Type B pancreatic cell (in vitro differentiated cells): Measurements from ENCODE around the gene GATD1. TPM values are rescaled to one million over a fixed set of nuclear protein-coding genes. Genes with fewer than 3 reads are reported as not detected.
A peak's percentile ranks its signal among the peaks of the same experiment; 100 is the strongest.

Experiments used
- DNase-seq: peaks from one replicate; pipeline ENCODE4 v3.0.0; 2021; ENCODE audit warnings: mixed read lengths; ENCODE audit not compliant: unreplicated experiment; ENCODE audit errors: extremely low spot score
- H3K27ac Mint-ChIP-seq: 2 replicates; pipeline ENCODE4 v1.8.0; 2021; ENCODE audit warnings: mild to moderate bottlenecking, mixed read lengths
- H3K27me3 Mint-ChIP-seq: 2 replicates; pipeline ENCODE4 v1.8.0; 2021; ENCODE audit warnings: mixed read lengths
- H3K36me3 Mint-ChIP-seq: 2 replicates; pipeline ENCODE4 v1.8.0; 2021; ENCODE audit warnings: mixed read lengths
- H3K4me1 Mint-ChIP-seq: one replicate; pipeline ENCODE4 v1.8.0; 2021; ENCODE audit warnings: mixed read lengths; ENCODE audit not compliant: unreplicated experiment
- H3K4me3 Mint-ChIP-seq: 2 replicates; pipeline ENCODE4 v1.8.0; 2021; ENCODE audit warnings: mild to moderate bottlenecking, mixed read lengths
- H3K9me3 Mint-ChIP-seq: 2 replicates; pipeline ENCODE4 v1.8.0; 2021; ENCODE audit warnings: mixed read lengths
- CTCF ChIP-seq: fragments of 200-600 bp; sonication (generic); conservative IDR thresholded peaks from 2 replicates; pipeline ENCODE4 v1.5.0; 2021; ENCODE audit warnings: antibody characterized with exemption, mild to moderate bottlenecking
- total RNA-seq: library from RNA; stranded (reverse); gene quantifications from 2 replicates; pipeline ENCODE4 v1.2.1, GENCODE V29; 2021; ENCODE audit warnings: low replicate concordance

The GATD1 gene
- total RNA-seq, 1 donor from 2014 or later = 80.1 TPM

GRCh38 chr11:798093-798713 lies 20.9 kb upstream of the GATD1 start, which contains the start of gene SLC25A22:
Gene SLC25A22 (minus strand): TSS chr11:798281. CDS start chr11:795006, 3,275 bp downstream.
- H3K27ac Mint-ChIP-seq = peak within 1 kb of the TSS; percentile 84
- peak; percentile 93 for DNase-seq
- H3K36me3 Mint-ChIP-seq = no peaks in the 10 kb centered on the region
- H3K4me3 Mint-ChIP-seq = peak within 1 kb of the TSS; percentile 91
- peaks cover 8% of the 10 kb centered on the region for H3K4me1 Mint-ChIP-seq
- peak; percentile 86 for TF ChIP-seq CTCF
- no peaks in the 10 kb centered on the region for H3K9me3 Mint-ChIP-seq
- H3K27me3 Mint-ChIP-seq = no peaks in the 10 kb centered on the region

GRCh38 chr11:797296-798092 lies 20.2 kb upstream of the GATD1 start:
- Mint-ChIP-seq H3K27me3 (no peaks in the 10 kb centered on the region), H3K4me3 (peak overlapping the region; percentile 91), H3K36me3 (no peaks in the 10 kb centered on the region), H3K9me3 (no peaks in the 10 kb centered on the region), H3K4me1 (peaks cover 8% of the 10 kb centered on the region), H3K27ac (peak overlapping the region; percentile 84)
- DNase-seq = no peak
- no peak for TF ChIP-seq CTCF

- DNase-seq = no peak
- Mint-ChIP-seq H3K27ac (peak overlapping the region; percentile 84), H3K4me1 (peaks cover 8% of the 10 kb centered on the region), H3K27me3 (no peaks in the 10 kb centered on the region), H3K4me3 (peak overlapping the region; percentile 91), H3K9me3 (no peaks in the 10 kb centered on the region), H3K36me3 (no peaks in the 10 kb centered on the region)
- no peak for TF ChIP-seq CTCF
Observed at GRCh38 chr11:796565-797295, 19.4 kb upstream of the GATD1 start.

- H3K36me3 Mint-ChIP-seq = no peaks in the 10 kb centered on the region
- no peak for TF ChIP-seq CTCF
- no peaks in the 10 kb centered on the region for H3K27me3 Mint-ChIP-seq
- peaks cover 8% of the 10 kb centered on the region for H3K4me1 Mint-ChIP-seq
- no peaks in the 10 kb centered on the region for H3K9me3 Mint-ChIP-seq
- peak overlapping the region; percentile 29 for H3K27ac Mint-ChIP-seq
- H3K4me3 Mint-ChIP-seq = peak overlapping the region; percentile 91
- DNase-seq = no peak
Observed at GRCh38 chr11:795634-796564, 18.6 kb upstream of the GATD1 start.
